T-helper 22 cell (primary cell): ENCODE results near the gene B4GALT3.

ENCODE experiments used
- DNase-seq: peaks from one replicate; pipeline ENCODE4 v3.0.0-alpha.2; 2020; ENCODE audit warnings: low read depth

Gene B4GALT3

GRCh38 chr1:161201836-161202712, 24.8 kb upstream of the B4GALT3 start, which contains the start of gene NDUFS2:
NDUFS2 (plus strand) TSS chr1:161202367; CDS start chr1:161202386, 19 bp downstream.
- peak; percentile 94 for DNase-seq

DNA sequence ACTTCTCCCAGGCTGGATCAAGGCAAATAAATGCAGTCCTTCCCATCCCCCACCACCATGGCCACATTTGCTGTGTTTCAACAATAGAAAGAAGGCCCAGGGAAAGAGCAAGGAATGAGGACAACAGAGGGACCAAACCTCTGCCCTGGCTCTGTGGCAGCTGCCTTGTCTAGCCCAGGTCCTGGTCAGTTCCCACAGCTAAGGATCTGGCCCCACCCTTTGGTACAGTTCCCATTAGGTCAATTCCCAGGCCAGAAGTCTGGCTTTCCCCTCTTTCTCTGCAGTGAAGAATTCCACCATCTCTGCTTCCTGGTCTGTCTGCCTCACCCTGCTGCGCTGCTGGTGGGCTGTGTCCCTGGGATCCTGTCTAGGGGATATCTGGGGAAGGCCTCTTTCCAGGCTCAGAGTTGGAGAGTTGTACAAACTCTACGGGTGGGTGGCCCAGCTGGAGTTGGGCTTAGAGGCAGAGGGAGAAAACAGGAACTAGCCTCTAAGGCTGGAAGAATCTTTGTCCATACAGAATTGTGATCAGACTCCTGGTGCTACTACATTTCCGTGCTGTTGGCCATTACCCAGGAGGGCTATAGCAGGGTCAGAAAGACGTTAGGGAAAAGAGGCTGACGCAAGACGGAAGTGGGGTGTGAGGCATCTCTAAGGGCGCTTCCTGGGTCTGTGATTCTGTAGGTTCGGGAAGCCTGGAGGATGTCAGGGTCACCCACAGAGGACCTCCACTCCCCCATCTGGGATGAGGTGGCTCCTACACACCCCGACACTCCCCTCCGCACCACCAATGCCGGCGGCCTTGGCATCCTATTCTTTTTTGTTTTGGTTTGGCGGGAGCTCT, 23.9 kb upstream of the B4GALT3 start:
- no peak for DNase-seq

GRCh38 chr1:161200421-161200991, 23.2 kb upstream of the B4GALT3 start:
- no peak for DNase-seq

GRCh38 chr1:161199506-161200139, 22.3 kb upstream of the B4GALT3 start:
- no peak for DNase-seq

DNA sequence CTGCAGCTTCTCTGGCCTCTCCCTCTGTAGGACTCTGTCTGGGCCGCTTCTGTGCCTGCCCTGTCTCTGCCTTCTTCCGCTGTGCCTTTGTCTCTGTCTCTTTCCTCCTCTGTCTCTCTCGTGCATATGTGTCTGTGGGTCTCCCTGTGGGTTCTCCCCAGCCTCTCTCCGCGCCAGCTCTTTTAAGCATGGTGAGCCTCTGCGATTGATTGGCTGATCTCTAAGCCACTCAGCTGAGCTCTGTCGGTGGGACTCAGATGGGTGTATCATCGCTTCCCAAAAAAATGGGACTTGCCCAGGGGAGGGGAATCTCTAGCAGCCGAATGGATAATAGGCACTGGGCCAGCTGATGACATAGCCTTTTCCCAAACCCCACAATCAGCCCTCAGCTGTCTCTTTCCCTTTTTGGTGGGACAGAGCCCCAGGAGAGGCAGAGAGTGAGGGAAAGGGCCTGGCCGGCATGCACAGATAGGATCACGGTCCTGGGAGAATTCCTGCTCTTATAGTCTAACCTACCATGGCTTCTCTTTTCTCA, 21.7 kb upstream of the B4GALT3 start, which contains the start of gene ADAMTS4:
Gene ADAMTS4 (minus strand): TSS at position 158 of the 535 bp plus-strand sequence. CDS start 427 bp downstream, outside the sequence.
- DNase-seq = no peak

DNA sequence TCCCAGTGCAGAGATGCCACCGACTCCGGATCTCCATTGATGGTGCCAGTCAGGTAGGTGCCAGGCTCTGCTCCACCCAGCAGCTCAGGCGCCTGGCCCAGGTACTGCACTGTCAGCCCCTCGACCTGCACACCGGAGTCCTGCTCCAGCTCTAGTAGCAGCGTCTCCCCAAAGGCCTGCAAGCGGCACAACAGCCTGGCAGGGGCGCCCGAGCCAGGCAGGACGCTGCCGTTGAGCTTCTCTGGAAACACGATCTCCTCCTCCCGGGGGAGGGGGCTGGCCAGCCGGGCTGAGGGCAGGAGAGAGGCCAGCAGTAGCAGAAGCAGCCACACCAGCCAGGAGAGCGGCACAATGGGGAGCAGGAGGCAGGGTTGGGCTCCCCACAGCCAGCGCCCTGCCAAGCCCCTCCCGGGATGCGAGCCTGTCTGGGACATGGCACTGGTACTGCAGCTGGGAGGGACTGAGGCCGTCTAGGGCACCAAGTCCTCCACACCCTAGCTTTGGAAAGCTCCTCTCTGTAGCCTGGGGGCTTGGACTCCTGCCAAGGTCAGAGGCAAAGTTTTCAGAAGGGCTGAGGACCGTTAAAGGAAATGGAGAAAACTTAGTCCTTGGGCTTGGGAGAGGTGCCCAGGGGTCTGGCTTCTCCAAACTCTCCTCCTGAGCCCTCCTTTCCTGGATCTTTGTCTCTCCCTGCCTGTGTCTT, 21.0 kb upstream of the B4GALT3 start:
- no peak for DNase-seq

DNA sequence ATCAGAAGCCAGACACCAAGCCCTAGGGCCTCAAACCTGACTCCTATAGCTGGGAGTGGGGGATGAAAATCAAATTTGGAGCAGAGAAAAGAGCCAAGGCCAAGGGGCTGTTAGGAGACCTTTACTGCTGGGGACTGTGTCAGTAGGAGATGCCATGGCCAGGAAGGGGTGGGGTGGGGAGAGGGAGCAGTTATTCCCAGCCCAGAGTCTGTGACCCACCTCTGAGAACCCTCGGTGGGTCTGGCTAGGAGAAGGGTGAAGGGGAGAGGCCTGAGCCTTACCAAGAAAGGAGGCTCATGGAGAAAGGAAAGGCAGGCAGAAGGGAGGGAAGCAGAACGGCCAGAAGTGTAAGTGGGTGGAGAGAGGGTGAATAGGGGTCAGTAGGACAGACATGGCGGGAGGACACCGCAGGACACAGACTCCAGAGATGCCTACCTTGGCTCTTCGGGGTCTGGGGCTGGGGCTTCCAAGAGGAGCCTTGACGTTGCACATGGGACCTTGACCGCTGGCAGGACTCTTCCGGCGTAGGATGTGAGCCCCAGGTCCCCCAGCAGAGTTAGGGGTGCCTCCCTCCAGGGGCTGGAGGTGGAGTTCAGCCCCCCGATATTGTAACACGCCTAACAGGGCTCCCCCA, 20.4 kb upstream of the B4GALT3 start:
- no peak for DNase-seq

- no peak for DNase-seq
These were observed 19.5 kb upstream of the B4GALT3 start for GRCh38 chr1:161196521-161197451.

DNA sequence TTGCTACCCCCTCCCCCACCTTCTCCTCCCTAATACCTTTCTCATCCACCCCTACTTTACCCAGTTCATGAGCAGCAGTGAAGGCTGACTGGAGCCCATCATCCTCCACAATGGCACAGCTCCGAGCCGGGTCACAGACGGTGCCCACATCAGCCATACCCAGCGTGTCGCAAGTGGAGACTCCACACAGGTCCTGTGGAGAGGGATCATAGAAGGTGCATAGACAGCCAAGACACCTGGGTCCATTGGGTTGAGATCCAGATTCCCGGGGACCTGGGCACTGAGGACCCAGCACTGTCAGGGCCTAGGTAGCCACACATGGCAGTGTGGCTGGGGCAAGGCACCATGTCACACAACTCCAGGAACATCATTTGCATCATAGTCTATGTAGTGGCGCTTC, 18.8 kb upstream of the B4GALT3 start:
- DNase-seq = no peak

GRCh38 chr1:161195171-161195570, 17.9 kb upstream of the B4GALT3 start:
- no peak for DNase-seq

DNA sequence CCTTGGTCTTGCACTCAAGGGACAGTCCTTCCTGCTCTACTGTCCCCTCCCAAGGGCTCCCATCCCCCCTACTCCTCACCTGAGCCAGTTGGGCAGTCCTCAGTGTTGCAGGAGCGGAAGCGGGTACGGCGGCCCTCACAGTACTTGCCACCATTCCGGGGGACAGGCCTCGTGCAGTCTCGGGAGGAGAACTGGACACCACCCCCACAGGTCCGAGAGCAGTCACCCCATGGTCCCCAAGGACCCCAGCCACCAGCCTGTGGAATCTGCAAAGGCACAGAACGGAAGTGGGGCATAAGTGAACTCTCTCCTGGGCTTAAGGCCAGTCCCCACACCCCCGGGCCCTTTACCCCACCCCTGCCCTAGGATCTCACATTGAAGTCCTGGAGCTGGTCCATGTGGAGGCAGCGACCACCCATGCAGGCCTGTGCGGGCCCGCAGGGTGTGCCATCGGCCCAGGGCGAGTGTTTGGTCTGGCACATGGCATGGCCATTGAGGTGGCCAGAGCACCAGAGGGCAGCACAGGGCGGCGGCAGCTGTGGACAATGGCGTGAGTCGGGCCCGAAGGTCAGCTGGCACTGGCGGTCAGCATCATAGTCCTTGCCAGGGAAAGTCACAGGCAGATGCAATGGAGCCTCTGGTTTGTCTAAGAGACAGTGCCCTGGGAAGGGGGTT, 16.4 kb upstream of the B4GALT3 start:
- no peak for DNase-seq

GRCh38 chr1:161192476-161193465, 15.5 kb upstream of the B4GALT3 start:
- DNase-seq = peak; percentile 27

- DNase-seq = no peak
These were observed 14.7 kb upstream of the B4GALT3 start for GRCh38 chr1:161191971-161192370.

DNA sequence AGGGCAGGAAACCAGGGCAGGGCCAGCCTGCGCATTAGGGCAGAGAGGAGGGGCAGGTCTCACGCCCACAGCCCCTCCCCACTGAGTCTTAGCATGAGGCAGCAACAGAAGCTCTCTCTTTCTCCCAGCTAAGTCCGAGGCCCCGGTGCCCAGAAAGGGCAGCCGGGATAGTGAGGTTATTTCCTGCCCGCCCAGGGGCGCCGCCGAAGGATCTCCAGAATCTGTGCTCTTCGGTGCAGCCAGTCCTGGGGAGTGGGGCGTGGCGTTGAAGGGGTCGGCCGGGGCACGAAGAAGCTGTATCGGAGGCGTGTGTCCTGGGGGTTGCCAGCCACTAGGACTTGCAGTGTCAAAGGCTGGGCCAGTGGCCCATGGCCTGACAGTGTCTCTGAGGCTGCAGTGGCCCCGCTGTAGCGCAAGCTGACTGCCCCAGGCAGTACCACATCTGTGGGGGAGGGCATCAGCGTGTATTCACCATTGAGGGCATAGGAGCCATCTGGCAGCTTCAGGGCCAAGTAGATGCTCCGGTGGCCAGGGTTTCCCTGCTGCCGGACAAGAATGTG, 13.7 kb upstream of the B4GALT3 start:
- no peak for DNase-seq

DNA sequence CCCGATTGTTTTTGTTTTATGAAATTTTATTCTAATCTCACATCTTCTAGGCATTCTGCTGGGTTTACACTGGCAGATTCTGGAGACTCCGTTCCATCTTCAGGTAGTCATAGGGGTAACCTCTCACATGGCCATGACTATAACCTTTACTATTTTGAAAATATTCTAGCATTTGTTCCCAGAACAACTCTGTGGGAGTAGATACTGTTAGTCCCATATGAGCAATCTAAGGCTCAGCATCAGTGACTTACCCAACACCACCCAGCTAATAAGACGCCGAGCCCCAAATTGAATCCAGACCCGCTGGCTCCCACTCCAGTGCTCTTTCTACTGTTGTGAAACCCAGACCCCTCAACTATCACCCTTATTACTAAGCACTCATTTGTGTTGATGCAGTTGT, 11.7 kb upstream of the B4GALT3 start:
- no peak for DNase-seq

GRCh38 chr1:161188381-161188780, 11.1 kb upstream of the B4GALT3 start:
- no peak for DNase-seq

- DNase-seq = no peak
These were observed 10.0 kb upstream of the B4GALT3 start for GRCh38 chr1:161187311-161187710.
